Astrocyte (in vitro differentiated cells and primary cell): Measurements from ENCODE around the gene BRICD5.

Source experiments
- EZH2 ChIP-seq: IDR thresholded peaks from 2 replicates; pipeline ENCODE4 v1.6.1; 2012; ENCODE audit warnings: mild to moderate bottlenecking, low read length, inconsistent platforms; ENCODE audit not compliant: insufficient read depth
- TF ChIP-seq, protein P1 (sequence below): IDR thresholded peaks from 2 replicates; pipeline ENCODE4 v1.5.1; 2011; ENCODE audit warnings: low read depth, mild to moderate bottlenecking, inconsistent platforms, low read length, moderate library complexity; ENCODE audit not compliant: insufficient read depth

DNA sequence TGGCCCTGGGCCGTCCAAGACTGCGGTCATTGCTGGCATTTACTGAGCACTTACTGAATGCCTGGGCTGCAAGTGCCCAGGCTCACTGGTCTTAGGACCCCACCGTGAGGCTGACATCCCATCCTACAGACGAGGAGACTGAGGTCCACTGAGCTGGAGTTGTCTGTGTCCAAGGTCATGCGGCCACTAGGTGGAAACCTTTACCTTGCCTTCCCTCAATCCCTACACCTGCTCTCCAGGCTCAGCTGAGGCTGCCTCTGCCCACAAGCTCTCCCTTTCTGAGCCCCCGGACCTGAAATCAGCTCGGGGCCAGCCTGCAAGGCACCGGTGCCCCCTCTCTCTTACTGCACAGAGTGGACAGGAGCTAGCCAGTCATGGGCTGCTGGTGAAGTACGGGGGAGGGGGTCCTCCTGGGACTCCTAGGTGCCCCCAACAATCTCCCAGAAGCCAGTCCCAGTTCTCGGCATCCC lies 15.8 kb downstream of the BRICD5 start:
- TF ChIP-seq EZH2: no peak
- TF ChIP-seq, protein P1, sequence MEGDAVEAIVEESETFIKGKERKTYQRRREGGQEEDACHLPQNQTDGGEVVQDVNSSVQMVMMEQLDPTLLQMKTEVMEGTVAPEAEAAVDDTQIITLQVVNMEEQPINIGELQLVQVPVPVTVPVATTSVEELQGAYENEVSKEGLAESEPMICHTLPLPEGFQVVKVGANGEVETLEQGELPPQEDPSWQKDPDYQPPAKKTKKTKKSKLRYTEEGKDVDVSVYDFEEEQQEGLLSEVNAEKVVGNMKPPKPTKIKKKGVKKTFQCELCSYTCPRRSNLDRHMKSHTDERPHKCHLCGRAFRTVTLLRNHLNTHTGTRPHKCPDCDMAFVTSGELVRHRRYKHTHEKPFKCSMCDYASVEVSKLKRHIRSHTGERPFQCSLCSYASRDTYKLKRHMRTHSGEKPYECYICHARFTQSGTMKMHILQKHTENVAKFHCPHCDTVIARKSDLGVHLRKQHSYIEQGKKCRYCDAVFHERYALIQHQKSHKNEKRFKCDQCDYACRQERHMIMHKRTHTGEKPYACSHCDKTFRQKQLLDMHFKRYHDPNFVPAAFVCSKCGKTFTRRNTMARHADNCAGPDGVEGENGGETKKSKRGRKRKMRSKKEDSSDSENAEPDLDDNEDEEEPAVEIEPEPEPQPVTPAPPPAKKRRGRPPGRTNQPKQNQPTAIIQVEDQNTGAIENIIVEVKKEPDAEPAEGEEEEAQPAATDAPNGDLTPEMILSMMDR: no peak
